ENCODE measurements around the gene ELMO3. TPM values are rescaled to one million over a fixed set of nuclear protein-coding genes. Genes with fewer than 3 reads are reported as not detected.

The ELMO3 gene
- total and polyA plus RNA-seq, 4 donors = 6.5 to 22.5 (median 15.5) TPM

GRCh38 chr16:67190448-67191399 is 8.2 kb upstream of the ELMO3 start:
- H3K4me3 ChIP-seq = no peak overlapping the region
- ATAC-seq (ENCODE audit: insufficient read depth, low FRiP score) (no peak), DNase-seq (no peak)
- WGBS, 2 donors = 77% methylated on average over 13 of the region's 13 CpGs
- H3K36me3 ChIP-seq (ENCODE audit: control insufficient read depth in 4 of 4, insufficient read depth in 4 of 4, low read length in 4 of 4) = peaks cover 11 to 18% (median 13%) of the 10 kb centered on the region in 4 donors
- TF ChIP-seq CTCF (IDR thresholded peaks at IDR 0.05; ENCODE audit: control extremely low read depth, extremely low read depth) = no peak
- peaks cover 8 to 26% (median 12%) of the 10 kb centered on the region in 5 donors for H3K4me1 ChIP-seq (ENCODE audit: control insufficient read depth in 5 of 5, insufficient read depth in 5 of 5, low read length in 5 of 5)
- peak overlapping the region in 1 of 2 donors; percentile 56 for H3K27ac ChIP-seq (ENCODE audit: low read depth in 1 of 2, low read length in 1 of 2)
- no peaks in the 10 kb centered on the region for H3K9me3 ChIP-seq (ENCODE audit: control insufficient read depth in 4 of 4, insufficient read depth in 3 of 4, low read length in 3 of 4)
- no peak overlapping the region for H3K9ac ChIP-seq (ENCODE audit: insufficient read depth in 1 of 2, low read length in 2 of 2)
- H3K27me3 ChIP-seq (ENCODE audit: control insufficient read depth in 3 of 3, insufficient read depth in 3 of 3, low read length in 2 of 3) = no peaks in the 10 kb centered on the region

- Histone ChIP-seq H3K4me1 (ENCODE audit: control insufficient read depth in 5 of 5, insufficient read depth in 5 of 5, low read length in 5 of 5) (peaks cover 8 to 23% (median 11%) of the 10 kb centered on the region in 5 donors), H3K4me3 (peak overlapping the region; percentile 26), H3K9me3 (ENCODE audit: control insufficient read depth in 4 of 4, insufficient read depth in 3 of 4, low read length in 3 of 4) (no peaks in the 10 kb centered on the region), H3K27me3 (ENCODE audit: control insufficient read depth in 3 of 3, insufficient read depth in 3 of 3, low read length in 2 of 3) (no peaks in the 10 kb centered on the region), H3K36me3 (ENCODE audit: control insufficient read depth in 4 of 4, insufficient read depth in 4 of 4, low read length in 4 of 4) (peaks cover 12 to 26% (median 18%) of the 10 kb centered on the region in 4 donors), H3K9ac (ENCODE audit: insufficient read depth in 1 of 2, low read length in 2 of 2) (no peak overlapping the region), H3K27ac (ENCODE audit: low read depth in 1 of 2, low read length in 1 of 2) (no peak overlapping the region)
- DNase-seq = no peak
- 18 to 24% methylated on average over 9 of the region's 9 CpGs for WGBS, 2 donors
- TF ChIP-seq CTCF (IDR thresholded peaks at IDR 0.05; ENCODE audit: control extremely low read depth, extremely low read depth) = no peak
- ATAC-seq (ENCODE audit: insufficient read depth, low FRiP score) = no peak
Measured at GRCh38 chr16:67191411-67191994, 7.4 kb upstream of the ELMO3 start.

DNA sequence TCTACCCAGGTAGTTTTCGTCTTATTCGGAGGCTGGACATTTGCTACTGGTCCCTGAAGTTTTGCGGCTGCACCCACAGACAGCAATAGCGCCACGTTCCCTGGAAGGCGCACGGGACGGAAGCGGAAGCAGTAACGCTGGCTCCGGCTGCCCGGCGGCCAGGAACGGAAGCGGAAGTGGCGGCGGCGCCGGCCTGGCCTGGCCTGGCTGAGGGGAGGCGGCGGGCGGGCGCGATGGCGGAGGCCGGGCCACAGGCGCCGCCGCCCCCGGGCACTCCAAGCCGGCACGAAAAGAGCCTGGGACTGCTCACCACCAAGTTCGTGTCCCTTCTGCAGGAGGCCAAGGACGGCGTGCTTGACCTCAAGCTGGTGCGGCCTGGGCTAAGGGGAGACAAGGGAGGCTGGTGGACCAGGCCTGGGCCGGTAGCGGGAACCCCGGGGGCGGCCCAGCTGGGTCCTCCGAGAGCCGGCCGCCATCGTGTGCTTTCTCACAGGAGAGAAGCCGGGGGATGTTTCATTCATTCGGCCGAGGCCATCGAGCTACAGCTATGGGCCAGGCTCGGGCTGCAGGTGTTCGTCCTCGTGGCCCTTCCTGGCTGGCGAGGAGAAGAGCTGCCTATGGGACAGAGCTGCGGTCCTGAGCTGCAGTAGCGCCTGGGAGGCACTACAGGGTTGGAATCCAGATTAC is 6.8 kb upstream of the ELMO3 start, which contains the start of gene E2F4:
E2F4 (plus strand) TSS at position 161 of the 687 bp plus-strand sequence; CDS start at position 234, 73 bp downstream.
- Histone ChIP-seq H3K36me3 (ENCODE audit: control insufficient read depth in 4 of 4, insufficient read depth in 4 of 4, low read length in 4 of 4) (peaks cover 18 to 32% (median 23%) of the 10 kb centered on the region in 4 donors), H3K27me3 (ENCODE audit: control insufficient read depth in 3 of 3, insufficient read depth in 3 of 3, low read length in 2 of 3) (no peaks in the 10 kb centered on the region), H3K9ac (ENCODE audit: insufficient read depth in 1 of 2, low read length in 2 of 2) (peak within 1 kb of the TSS; percentile 40 to 61), H3K9me3 (ENCODE audit: control insufficient read depth in 4 of 4, insufficient read depth in 3 of 4, low read length in 3 of 4) (no peaks in the 10 kb centered on the region), H3K4me1 (ENCODE audit: control insufficient read depth in 5 of 5, insufficient read depth in 5 of 5, low read length in 5 of 5) (peaks cover 8 to 23% (median 11%) of the 10 kb centered on the region in 5 donors), H3K27ac (ENCODE audit: low read depth in 1 of 2, low read length in 1 of 2) (peak within 1 kb of the TSS; percentile 39 to 82), H3K4me3 (peak within 1 kb of the TSS; percentile 98)
- ATAC-seq (ENCODE audit: insufficient read depth, low FRiP score) (peak; percentile 98), DNase-seq (peak; percentile 88 to 95 (median 91))
- WGBS, 2 donors = 0 to 1% methylated on average over 43 to 54 of the region's 54 CpGs
- peak; percentile 34 for TF ChIP-seq CTCF (IDR thresholded peaks at IDR 0.05; ENCODE audit: control extremely low read depth, extremely low read depth)

Measured in lung (tissue), 12 donors.